DMS79 treated with DMSO at 0.1 percent for 48 hours (cell line): ENCODE measurements around the gene DMBT1.

Source experiments
- DNase-seq: peaks from one replicate; lab custom pipeline; 2025; lab: John Stamatoyannopoulos, UW

DMBT1 gene

GRCh38 chr10:122560279-122560804, at the start of gene DMBT1:
Gene DMBT1 (plus strand): TSS chr10:122560754. CDS start chr10:122560771, 17 bp downstream.
- DNase-seq: no peak

GRCh38 chr10:122513053-122513452, 47.5 kb upstream of the DMBT1 start:
- DNase-seq: no peak

- DNase-seq: no peak
Observed at GRCh38 chr10:122514045-122514840, 46.3 kb upstream of the DMBT1 start.

- DNase-seq: no peak
Observed at GRCh38 chr10:122515022-122515424, 45.5 kb upstream of the DMBT1 start.

GRCh38 chr10:122515588-122516231, 44.8 kb upstream of the DMBT1 start:
- DNase-seq: no peak

GRCh38 chr10:122516734-122517133, 43.8 kb upstream of the DMBT1 start:
- no peak for DNase-seq

GRCh38 chr10:122519144-122519543, 41.4 kb upstream of the DMBT1 start:
- no peak for DNase-seq

GRCh38 chr10:122519873-122520272, 40.7 kb upstream of the DMBT1 start:
- DNase-seq: no peak

GRCh38 chr10:122521011-122521410, 39.5 kb upstream of the DMBT1 start:
- DNase-seq: no peak

GRCh38 chr10:122524811-122525210, 35.7 kb upstream of the DMBT1 start:
- DNase-seq: no peak

- no peak for DNase-seq
Observed at GRCh38 chr10:122525788-122526187, 34.8 kb upstream of the DMBT1 start.

GRCh38 chr10:122526892-122527291, 33.7 kb upstream of the DMBT1 start:
- no peak for DNase-seq

GRCh38 chr10:122530177-122530576, 30.4 kb upstream of the DMBT1 start:
- no peak for DNase-seq

GRCh38 chr10:122531261-122531660, 29.3 kb upstream of the DMBT1 start:
- no peak for DNase-seq

GRCh38 chr10:122531939-122532338, 28.6 kb upstream of the DMBT1 start:
- DNase-seq: peak; percentile 24

- no peak for DNase-seq
Observed at GRCh38 chr10:122532601-122533296, 27.8 kb upstream of the DMBT1 start.

GRCh38 chr10:122537545-122537944, 23.0 kb upstream of the DMBT1 start:
- DNase-seq: no peak

GRCh38 chr10:122541541-122542002, 19.0 kb upstream of the DMBT1 start:
- no peak for DNase-seq

- DNase-seq: no peak
Observed at GRCh38 chr10:122543676-122544445, 16.7 kb upstream of the DMBT1 start.

GRCh38 chr10:122544493-122544892, 16.1 kb upstream of the DMBT1 start:
- no peak for DNase-seq

GRCh38 chr10:122546242-122546641, 14.3 kb upstream of the DMBT1 start:
- DNase-seq: no peak
